ENCODE measurements around the gene ABAT. TPM values are rescaled to one million over a fixed set of nuclear protein-coding genes. Genes with fewer than 3 reads are reported as not detected.

Gene ABAT
- total and polyA plus RNA-seq, 10 of the 15 experiments (the other 5 are each of a cell fraction or from before 2014, with no cell fraction given) = 1.0 to 10.6 (median 1.9) TPM

DNA sequence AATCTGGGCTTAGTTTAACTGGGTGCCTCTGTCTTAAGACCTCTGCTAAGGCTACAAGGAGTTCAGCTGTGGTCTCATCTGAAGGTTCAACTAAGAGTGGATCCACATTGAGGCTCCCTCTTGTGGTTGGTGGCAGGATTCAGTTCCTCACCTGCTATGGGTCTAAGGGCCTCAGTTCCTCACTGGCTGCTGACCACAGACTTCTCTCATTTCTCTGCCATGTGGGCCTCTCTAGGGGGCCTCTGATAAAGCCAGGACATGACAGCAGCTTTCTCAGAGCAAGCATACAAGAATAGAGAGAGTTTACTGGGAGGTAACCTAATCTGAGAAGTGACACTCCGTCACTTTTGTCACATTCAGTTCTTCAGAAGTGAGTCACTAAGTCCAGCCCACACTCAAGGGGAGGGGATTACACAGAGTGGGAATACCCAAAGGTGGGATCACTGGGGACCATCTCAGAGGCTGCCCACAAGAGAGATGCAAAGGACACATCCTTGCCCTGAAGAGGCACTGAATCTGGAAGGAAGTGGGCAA is 19.2 kb upstream of the ABAT start (continued):
- TF ChIP-seq EP300 (IDR thresholded peaks at IDR 0.05; ENCODE audit: borderline replicate concordance in 1 of 2, control insufficient read depth in 1 of 2, low read depth in 2 of 2, low read length in 2 of 2) (peak in 1 of 2 experiments; percentile 13; a peak in 1 of 4 replicates), POLR2AphosphoS5 (IDR thresholded peaks at IDR 0.05; ENCODE audit: low read length) (no peak), NR2F1 (conservative IDR thresholded peaks at IDR 0.05) (no peak), SUPT20H (IDR thresholded peaks at IDR 0.05; ENCODE audit: borderline replicate concordance, control insufficient read depth, low read depth, low read length) (no peak), POLR2AphosphoS2 (IDR thresholded peaks at IDR 0.05; ENCODE audit: low read depth, low read length) (no peak), TCF7 (IDR thresholded peaks at IDR 0.05; ENCODE audit: borderline replicate concordance) (no peak; the same call in 1 of the 2 replicates), PAX8 (IDR thresholded peaks at IDR 0.05) (no peak), NFXL1 (IDR thresholded peaks at IDR 0.05; ENCODE audit: borderline replicate concordance) (no peak), NFYA (IDR thresholded peaks at IDR 0.05; ENCODE audit: borderline replicate concordance, low read depth, low read length) (no peak), ZNF622 (IDR thresholded peaks at IDR 0.05) (no peak), HDAC6 (IDR thresholded peaks at IDR 0.05; ENCODE audit: unreplicated experiment) (no peak), IKZF2 (IDR thresholded peaks at IDR 0.05) (peak; percentile 24 to 59; a peak in 3 of 4 replicates), ZNF24 (IDR thresholded peaks at IDR 0.05) (peak; percentile 82), RBBP5 (conservative IDR thresholded peaks at IDR 0.05) (no peak), CHD4 (IDR thresholded peaks at IDR 0.05) (no peak), JUNB (IDR thresholded peaks at IDR 0.05) (0 out of 2 replicates have a peak, but pooled peaks have one; percentile 18), NR2C1 (IDR thresholded peaks at IDR 0.05) (no peak), CBX3 (IDR thresholded peaks at IDR 0.05; ENCODE audit: borderline replicate concordance, low read depth) (no peak), KAT2A (conservative IDR thresholded peaks at IDR 0.05; ENCODE audit: control insufficient read depth, low read depth, low read length) (no peak)
- TF ChIP-seq, protein P1, sequence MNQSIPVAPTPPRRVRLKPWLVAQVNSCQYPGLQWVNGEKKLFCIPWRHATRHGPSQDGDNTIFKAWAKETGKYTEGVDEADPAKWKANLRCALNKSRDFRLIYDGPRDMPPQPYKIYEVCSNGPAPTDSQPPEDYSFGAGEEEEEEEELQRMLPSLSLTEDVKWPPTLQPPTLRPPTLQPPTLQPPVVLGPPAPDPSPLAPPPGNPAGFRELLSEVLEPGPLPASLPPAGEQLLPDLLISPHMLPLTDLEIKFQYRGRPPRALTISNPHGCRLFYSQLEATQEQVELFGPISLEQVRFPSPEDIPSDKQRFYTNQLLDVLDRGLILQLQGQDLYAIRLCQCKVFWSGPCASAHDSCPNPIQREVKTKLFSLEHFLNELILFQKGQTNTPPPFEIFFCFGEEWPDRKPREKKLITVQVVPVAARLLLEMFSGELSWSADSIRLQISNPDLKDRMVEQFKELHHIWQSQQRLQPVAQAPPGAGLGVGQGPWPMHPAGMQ (IDR thresholded peaks at IDR 0.05; ENCODE audit: borderline replicate concordance) = no peak
- TF ChIP-seq, protein P2, sequence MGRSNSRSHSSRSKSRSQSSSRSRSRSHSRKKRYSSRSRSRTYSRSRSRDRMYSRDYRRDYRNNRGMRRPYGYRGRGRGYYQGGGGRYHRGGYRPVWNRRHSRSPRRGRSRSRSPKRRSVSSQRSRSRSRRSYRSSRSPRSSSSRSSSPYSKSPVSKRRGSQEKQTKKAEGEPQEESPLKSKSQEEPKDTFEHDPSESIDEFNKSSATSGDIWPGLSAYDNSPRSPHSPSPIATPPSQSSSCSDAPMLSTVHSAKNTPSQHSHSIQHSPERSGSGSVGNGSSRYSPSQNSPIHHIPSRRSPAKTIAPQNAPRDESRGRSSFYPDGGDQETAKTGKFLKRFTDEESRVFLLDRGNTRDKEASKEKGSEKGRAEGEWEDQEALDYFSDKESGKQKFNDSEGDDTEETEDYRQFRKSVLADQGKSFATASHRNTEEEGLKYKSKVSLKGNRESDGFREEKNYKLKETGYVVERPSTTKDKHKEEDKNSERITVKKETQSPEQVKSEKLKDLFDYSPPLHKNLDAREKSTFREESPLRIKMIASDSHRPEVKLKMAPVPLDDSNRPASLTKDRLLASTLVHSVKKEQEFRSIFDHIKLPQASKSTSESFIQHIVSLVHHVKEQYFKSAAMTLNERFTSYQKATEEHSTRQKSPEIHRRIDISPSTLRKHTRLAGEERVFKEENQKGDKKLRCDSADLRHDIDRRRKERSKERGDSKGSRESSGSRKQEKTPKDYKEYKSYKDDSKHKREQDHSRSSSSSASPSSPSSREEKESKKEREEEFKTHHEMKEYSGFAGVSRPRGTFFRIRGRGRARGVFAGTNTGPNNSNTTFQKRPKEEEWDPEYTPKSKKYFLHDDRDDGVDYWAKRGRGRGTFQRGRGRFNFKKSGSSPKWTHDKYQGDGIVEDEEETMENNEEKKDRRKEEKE (IDR thresholded peaks at IDR 0.05) = no peak
- TF ChIP-seq, protein P3, sequence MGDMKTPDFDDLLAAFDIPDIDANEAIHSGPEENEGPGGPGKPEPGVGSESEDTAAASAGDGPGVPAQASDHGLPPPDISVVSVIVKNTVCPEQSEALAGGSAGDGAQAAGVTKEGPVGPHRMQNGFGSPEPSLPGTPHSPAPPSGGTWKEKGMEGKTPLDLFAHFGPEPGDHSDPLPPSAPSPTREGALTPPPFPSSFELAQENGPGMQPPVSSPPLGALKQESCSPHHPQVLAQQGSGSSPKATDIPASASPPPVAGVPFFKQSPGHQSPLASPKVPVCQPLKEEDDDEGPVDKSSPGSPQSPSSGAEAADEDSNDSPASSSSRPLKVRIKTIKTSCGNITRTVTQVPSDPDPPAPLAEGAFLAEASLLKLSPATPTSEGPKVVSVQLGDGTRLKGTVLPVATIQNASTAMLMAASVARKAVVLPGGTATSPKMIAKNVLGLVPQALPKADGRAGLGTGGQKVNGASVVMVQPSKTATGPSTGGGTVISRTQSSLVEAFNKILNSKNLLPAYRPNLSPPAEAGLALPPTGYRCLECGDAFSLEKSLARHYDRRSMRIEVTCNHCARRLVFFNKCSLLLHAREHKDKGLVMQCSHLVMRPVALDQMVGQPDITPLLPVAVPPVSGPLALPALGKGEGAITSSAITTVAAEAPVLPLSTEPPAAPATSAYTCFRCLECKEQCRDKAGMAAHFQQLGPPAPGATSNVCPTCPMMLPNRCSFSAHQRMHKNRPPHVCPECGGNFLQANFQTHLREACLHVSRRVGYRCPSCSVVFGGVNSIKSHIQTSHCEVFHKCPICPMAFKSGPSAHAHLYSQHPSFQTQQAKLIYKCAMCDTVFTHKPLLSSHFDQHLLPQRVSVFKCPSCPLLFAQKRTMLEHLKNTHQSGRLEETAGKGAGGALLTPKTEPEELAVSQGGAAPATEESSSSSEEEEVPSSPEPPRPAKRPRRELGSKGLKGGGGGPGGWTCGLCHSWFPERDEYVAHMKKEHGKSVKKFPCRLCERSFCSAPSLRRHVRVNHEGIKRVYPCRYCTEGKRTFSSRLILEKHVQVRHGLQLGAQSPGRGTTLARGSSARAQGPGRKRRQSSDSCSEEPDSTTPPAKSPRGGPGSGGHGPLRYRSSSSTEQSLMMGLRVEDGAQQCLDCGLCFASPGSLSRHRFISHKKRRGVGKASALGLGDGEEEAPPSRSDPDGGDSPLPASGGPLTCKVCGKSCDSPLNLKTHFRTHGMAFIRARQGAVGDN (IDR thresholded peaks at IDR 0.05) = no peak

Data from GM12878 (cell line).